Measurements from ENCODE around the gene DHRS1.
"Not testable (repeated sequence)": the region's sequence is repeated elsewhere in the genome, so short reads cannot be mapped to it uniquely, and the experiment has no call there.

The DHRS1 gene

GRCh38 chr14:24334431-24335291 lies 35.1 kb upstream of the DHRS1 start, which contains the start of gene ADCY4:
TSS of gene ADCY4 (minus strand) at chr14:24335071. CDS start at chr14:24334652, 419 bp downstream.
- no peaks in the 10 kb centered on the region for H3K9me3 Mint-ChIP-seq
- H3K27ac Mint-ChIP-seq: no peak within 1 kb of the TSS
- peaks cover 70% of the 10 kb centered on the region for H3K27me3 Mint-ChIP-seq
- DNase-seq: peak; percentile 43
- H3K4me1 Mint-ChIP-seq: peaks cover 67% of the 10 kb centered on the region
- CTCF ChIA-PET: interaction anchor here (1.2 to 18.8 kb wide), 7 partner anchors 10 to 106 kb away, joined by 3 to 557 read pairs (median 10); partner anchors contain the start of genes CBLN3, CIDEB, KHNYN and LTB4R
- peak within 1 kb of the TSS; percentile 29 for H3K4me3 Mint-ChIP-seq
- H3K36me3 Mint-ChIP-seq: peaks cover 41% of the 10 kb centered on the region

DNA sequence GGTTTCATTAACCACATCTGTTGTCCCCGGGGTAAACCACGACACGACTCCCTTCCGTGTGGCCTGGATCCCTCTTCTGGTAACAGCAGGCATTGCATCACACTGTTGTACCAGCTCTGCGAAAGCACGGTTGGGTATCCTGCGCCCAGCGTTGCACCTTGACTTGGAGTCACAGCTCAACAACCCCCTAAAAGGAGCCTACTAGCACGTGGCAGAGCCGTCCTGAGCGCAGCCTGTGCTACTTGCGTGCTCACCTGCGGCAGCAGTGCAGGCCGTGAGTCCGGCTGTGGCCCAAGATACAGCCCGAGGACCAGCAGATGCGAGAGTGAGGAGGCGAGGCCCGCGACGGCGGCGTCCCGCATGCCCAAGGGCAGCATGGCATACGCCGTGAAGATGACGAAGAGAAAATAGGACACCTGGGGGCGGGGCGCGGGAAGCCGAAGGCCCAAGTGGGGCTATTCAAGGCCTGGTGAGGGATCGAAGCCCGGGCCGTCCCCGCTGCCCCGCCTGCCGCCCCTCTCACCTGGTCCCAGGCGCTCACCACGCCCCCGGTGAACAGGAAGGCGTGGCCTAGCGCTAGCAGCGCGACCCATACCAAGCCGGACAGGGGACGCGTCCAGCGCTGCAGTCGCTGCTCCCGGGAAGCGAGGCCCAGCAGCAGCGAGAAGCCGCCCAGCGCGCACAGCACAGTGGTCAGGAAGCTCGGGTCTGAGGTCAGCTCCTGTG lies 32.9 kb upstream of the DHRS1 start:
- Mint-ChIP-seq H3K4me1 (peaks cover 63% of the 10 kb centered on the region), H3K4me3 (peak overlapping the region; percentile 66), H3K27ac (peak overlapping the region; percentile 46), H3K9me3 (no peaks in the 10 kb centered on the region), H3K36me3 (peaks cover 25% of the 10 kb centered on the region), H3K27me3 (peaks cover 79% of the 10 kb centered on the region)
- CTCF ChIA-PET: interaction anchor here (0.7 to 18.8 kb wide), 23 partner anchors 8 to 278 kb away, joined by 3 to 557 read pairs (median 6); partner anchors contain the start of genes CBLN3, CIDEB, DHRS1 and KHNYN
- peak; percentile 92 for DNase-seq

DNA sequence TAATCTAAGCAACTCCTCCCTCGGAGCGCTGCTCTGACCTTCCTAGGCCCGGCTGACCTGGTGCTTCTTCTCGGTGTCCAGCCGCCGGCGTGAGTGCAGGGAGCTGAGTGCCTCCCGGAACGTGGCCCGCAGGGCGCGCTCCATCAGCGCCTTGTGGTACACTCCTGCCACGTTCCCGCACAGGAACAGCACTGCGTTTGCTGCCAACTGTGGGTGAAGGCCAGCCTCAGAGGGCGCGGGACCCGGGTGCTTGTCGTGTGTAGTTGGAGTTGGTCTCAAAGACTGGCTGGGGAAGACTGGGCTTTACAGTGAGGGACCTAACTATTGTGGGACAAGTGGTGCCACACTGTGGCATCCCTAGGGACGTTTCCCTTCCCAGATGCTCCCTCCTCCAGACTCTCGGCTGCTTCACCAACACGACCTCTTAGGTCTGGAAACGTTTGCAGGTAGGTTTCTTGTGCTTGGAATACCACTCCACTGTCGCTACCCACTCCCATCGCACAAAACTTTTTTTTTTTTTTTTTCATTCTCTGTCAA lies 32.2 kb upstream of the DHRS1 start:
- Mint-ChIP-seq H3K36me3 (peaks cover 19% of the 10 kb centered on the region), H3K9me3 (no peaks in the 10 kb centered on the region), H3K27ac (peak overlapping the region; percentile 46), H3K4me3 (peak overlapping the region; percentile 66), H3K4me1 (peaks cover 68% of the 10 kb centered on the region), H3K27me3 (peaks cover 82% of the 10 kb centered on the region)
- no peak for DNase-seq
- CTCF ChIA-PET: interaction anchor here (0.7 to 18.8 kb wide), 16 partner anchors 8 to 277 kb away, joined by 3 to 557 read pairs (median 8); partner anchors contain the start of genes CBLN3, CIDEB, KHNYN and LTB4R

GRCh38 chr14:24330973-24331674 lies 31.5 kb upstream of the DHRS1 start:
- H3K27me3 Mint-ChIP-seq: peaks cover 81% of the 10 kb centered on the region
- H3K4me3 Mint-ChIP-seq: no peak overlapping the region
- peaks cover 67% of the 10 kb centered on the region for H3K4me1 Mint-ChIP-seq
- CTCF ChIA-PET: interaction anchor here (1.0 to 18.8 kb wide), 6 partner anchors 20 to 109 kb away, joined by 3 to 557 read pairs (median 12); partner anchors contain the start of genes CBLN3, CIDEB, KHNYN and LTB4R
- H3K27ac Mint-ChIP-seq: no peak overlapping the region
- DNase-seq: no peak
- no peaks in the 10 kb centered on the region for H3K9me3 Mint-ChIP-seq
- peaks cover 12% of the 10 kb centered on the region for H3K36me3 Mint-ChIP-seq

DNA sequence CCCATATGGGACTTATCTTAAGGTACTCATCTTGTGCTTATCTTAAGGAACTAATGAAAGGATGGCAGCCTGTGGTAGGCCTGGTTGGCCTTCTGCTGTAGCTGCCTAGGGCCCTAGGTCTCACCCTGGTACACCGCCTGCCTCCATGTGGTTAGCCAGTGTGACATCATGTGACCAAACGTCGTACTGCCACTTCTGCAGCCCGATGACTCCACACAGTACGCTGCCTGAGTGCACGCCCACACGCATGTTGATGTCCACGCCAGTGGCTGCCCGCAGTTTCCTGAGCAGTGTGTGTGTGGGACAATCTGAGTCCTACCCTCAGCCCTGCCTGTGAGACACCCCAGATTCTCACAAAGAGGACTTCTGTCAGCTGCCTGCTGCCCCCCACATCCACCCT lies 30.2 kb upstream of the DHRS1 start:
- Mint-ChIP-seq H3K36me3 (peaks cover 1% of the 10 kb centered on the region), H3K4me3 (no peak overlapping the region), H3K9me3 (no peaks in the 10 kb centered on the region), H3K27ac (no peak overlapping the region), H3K27me3 (peaks cover 81% of the 10 kb centered on the region), H3K4me1 (peaks cover 59% of the 10 kb centered on the region)
- CTCF ChIA-PET: interaction anchor here (1.1 to 18.8 kb wide), 4 partner anchors 9 to 112 kb away, joined by 3 to 557 read pairs (median 66); partner anchors contain the start of genes CBLN3, CIDEB, KHNYN and LTB4R
- DNase-seq: peak; percentile 52

DNA sequence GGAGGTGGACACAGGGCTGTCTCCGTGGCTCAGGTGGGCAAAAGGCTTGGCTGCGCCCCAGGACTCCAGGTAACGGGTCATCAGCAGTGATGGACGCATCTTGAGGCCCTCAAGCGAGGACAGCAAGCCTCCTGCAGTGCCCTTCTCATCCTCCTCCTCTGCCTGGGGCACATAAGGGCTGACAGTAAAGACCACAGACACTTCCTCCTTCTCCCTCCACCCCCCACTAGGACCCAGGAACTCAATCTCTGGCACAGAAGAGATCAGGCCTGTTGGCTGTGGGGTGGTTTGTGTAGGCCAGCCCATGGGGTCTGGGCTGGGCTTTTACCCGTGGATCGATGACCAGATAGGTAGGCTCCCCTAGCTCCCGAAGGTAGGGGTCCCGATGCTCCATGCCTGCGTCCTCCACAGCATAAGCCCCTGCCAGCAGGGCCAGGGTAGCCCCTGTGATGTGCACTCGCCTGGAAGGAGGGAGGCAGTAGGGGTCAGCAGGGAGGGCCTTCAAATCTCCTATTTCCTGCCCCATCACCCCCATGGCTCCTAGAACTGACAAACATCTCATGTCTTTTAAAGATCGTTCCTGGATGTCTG lies 29.6 kb upstream of the DHRS1 start:
- no peak overlapping the region for H3K27ac Mint-ChIP-seq
- CTCF ChIA-PET: interaction anchor here (1.0 to 18.8 kb wide), 5 partner anchors 10 to 112 kb away, joined by 3 to 557 read pairs (median 4); partner anchors contain the start of genes CBLN3, CIDEB, KHNYN and LTB4R
- peaks cover 55% of the 10 kb centered on the region for H3K4me1 Mint-ChIP-seq
- no peaks in the 10 kb centered on the region for H3K9me3 Mint-ChIP-seq
- DNase-seq: no peak
- H3K4me3 Mint-ChIP-seq: no peak overlapping the region
- H3K27me3 Mint-ChIP-seq: peaks cover 81% of the 10 kb centered on the region
- H3K36me3 Mint-ChIP-seq: peaks cover under 1% of the 10 kb centered on the region

DNA sequence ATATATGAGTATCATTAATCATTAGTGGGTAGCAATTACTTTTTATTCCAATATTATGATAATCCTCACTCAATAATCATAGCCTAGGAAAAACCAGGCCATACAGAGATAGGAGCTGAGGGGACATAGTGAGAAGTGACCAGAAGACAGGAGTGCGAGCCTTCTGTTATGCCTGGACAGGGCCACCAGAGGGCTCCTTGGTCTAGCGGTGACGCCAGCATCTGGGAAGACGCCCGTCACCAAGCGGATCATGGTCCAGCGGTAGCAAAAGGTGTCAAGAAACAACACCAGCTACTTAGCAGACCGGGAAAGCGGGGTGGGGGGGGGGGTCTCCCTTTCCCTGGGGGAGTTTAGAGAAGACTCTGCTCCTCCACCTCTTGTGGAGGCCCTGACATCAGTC lies 28.3 kb upstream of the DHRS1 start:
- not testable (repeated sequence) for H3K36me3 Mint-ChIP-seq, H3K4me3 Mint-ChIP-seq, H3K27ac Mint-ChIP-seq, H3K9me3 Mint-ChIP-seq
- DNase-seq: peak; percentile 48
- Mint-ChIP-seq H3K4me1 (peaks cover 43% of the 10 kb centered on the region), H3K27me3 (peaks cover 80% of the 10 kb centered on the region)
- CTCF ChIA-PET: interaction anchor here (1.1 to 18.8 kb wide), 3 partner anchors 8 to 102 kb away, joined by 3 to 557 read pairs (median 129); partner anchors contain the start of genes CBLN3, CIDEB, KHNYN and LTB4R

DNA sequence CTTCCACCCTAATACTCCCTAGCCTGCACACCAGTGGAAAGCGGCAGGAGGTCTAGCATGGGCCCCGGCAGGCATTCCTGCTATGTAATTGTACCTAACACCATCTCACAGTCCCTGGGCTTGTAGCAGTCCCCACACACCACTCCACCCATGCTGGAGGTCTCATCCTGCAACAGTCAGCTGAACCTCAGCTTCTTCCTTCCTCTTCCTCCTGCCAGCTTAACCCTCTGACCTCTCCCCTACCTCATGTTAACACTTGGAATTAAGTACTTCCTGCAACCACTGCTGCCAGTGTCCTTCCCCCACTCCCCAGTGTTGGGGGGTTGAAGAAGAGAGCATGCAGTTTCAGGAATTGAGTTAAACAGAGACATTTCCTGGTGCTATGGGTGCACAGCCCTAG lies 27.7 kb upstream of the DHRS1 start:
- Mint-ChIP-seq H3K27me3 (peaks cover 80% of the 10 kb centered on the region), H3K4me3 (no peak overlapping the region), H3K4me1 (peaks cover 38% of the 10 kb centered on the region), H3K36me3 (no peaks in the 10 kb centered on the region), H3K9me3 (no peaks in the 10 kb centered on the region), H3K27ac (no peak overlapping the region)
- CTCF ChIA-PET: interaction anchor here (0.7 to 18.8 kb wide), 6 partner anchors 9 to 112 kb away, joined by 3 to 557 read pairs (median 3); partner anchors contain the start of genes CBLN3, CIDEB, KHNYN and LTB4R
- DNase-seq: no peak

DNA sequence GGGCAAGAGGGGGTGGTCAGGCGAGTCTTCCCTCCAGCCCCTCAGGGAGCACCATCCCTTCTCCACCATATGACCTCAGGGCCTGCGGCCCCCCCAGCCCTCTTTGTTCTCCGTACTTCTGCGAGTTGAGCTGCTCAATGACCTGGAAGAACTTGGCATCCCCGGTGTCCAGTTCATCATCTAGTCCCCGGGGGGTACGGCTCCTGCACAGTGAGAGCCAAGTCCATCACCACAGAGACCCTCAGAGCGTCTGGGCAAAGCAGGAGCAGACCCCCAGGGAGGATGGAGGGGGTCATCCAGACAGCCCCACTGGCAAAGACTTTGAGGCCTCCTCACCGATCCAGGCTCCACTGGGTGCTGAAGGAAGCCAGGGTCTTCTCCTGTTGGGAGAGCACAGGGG lies 26.4 kb upstream of the DHRS1 start:
- H3K36me3 Mint-ChIP-seq: no peaks in the 10 kb centered on the region
- no peaks in the 10 kb centered on the region for H3K9me3 Mint-ChIP-seq
- DNase-seq: no peak
- H3K27me3 Mint-ChIP-seq: peaks cover 75% of the 10 kb centered on the region
- H3K4me1 Mint-ChIP-seq: peaks cover 27% of the 10 kb centered on the region
- H3K27ac Mint-ChIP-seq: no peak overlapping the region
- CTCF ChIA-PET: interaction anchor here (2.2 to 18.8 kb wide), 2 partner anchors 8 to 104 kb away, joined by 9 to 557 read pairs; partner anchors contain the start of genes CBLN3 and KHNYN
- no peak overlapping the region for H3K4me3 Mint-ChIP-seq

GRCh38 chr14:24325041-24325530 lies 25.5 kb upstream of the DHRS1 start:
- Mint-ChIP-seq H3K27me3 (peaks cover 76% of the 10 kb centered on the region), H3K4me3 (no peak overlapping the region), H3K9me3 (no peaks in the 10 kb centered on the region), H3K27ac (no peak overlapping the region), H3K36me3 (no peaks in the 10 kb centered on the region), H3K4me1 (peaks cover 27% of the 10 kb centered on the region)
- CTCF ChIA-PET: interaction anchor here (0.7 to 18.8 kb wide), 5 partner anchors 8 to 105 kb away, joined by 3 to 557 read pairs (median 6); partner anchors contain the start of genes CBLN3, KHNYN and LTB4R2
- no peak for DNase-seq

DNA sequence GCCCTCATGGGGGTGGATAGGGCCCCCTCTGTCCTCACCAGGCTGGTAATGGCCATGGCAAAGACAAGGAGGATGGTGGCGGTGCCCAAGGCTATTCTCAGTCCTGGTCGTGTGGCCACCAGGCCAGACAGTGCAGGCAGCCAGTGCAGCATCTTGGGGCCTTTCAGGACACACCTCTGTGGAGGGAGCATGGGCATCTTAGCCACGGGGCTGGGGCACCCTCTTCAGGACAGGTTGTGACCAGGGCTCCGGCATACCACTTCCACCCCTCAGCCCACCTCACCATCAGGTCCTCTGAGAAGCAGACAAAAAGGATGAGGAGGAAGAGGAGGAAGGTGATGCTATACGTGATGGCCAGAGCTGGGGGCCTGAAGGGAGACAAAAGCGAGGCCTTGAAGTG lies 24.4 kb upstream of the DHRS1 start:
- CTCF ChIA-PET: interaction anchor here (1.5 to 18.8 kb wide), 4 partner anchors 10 to 106 kb away, joined by 3 to 557 read pairs (median 8); partner anchors contain the start of genes CBLN3, KHNYN and LTB4R2
- no peaks in the 10 kb centered on the region for H3K36me3 Mint-ChIP-seq
- no peak overlapping the region for H3K4me3 Mint-ChIP-seq
- peaks cover 18% of the 10 kb centered on the region for H3K4me1 Mint-ChIP-seq
- H3K27me3 Mint-ChIP-seq: peaks cover 76% of the 10 kb centered on the region
- DNase-seq: no peak
- no peaks in the 10 kb centered on the region for H3K9me3 Mint-ChIP-seq
- no peak overlapping the region for H3K27ac Mint-ChIP-seq

GRCh38 chr14:24323341-24323740 lies 23.8 kb upstream of the DHRS1 start:
- H3K4me3 Mint-ChIP-seq: no peak overlapping the region
- H3K9me3 Mint-ChIP-seq: no peaks in the 10 kb centered on the region
- no peak overlapping the region for H3K27ac Mint-ChIP-seq
- peaks cover 13% of the 10 kb centered on the region for H3K4me1 Mint-ChIP-seq
- peaks cover 81% of the 10 kb centered on the region for H3K27me3 Mint-ChIP-seq
- DNase-seq: no peak
- CTCF ChIA-PET: interaction anchor here (0.9 to 18.8 kb wide), 5 partner anchors 10 to 108 kb away, joined by 3 to 557 read pairs (median 8); partner anchors contain the start of genes CBLN3, CIDEB, KHNYN and LTB4R2
- no peaks in the 10 kb centered on the region for H3K36me3 Mint-ChIP-seq
